A673 (cell line): ENCODE measurements around the gene SLC22A3. TPM values are rescaled to one million over a fixed set of nuclear protein-coding genes. Genes with fewer than 3 reads are reported as not detected.

Source experiments
- BruUV-seq: library from RNA; stranded (reverse); fragments of 400-500 nt; replicated peaks from 2 replicates; lab custom pipeline; 2021; lab: Mats Ljungman, UMichigan
- CTCF ChIA-PET: fragments of 300-600 bp; sonication (Branson Sonifier 250); formaldehyde crosslinking; loops from one replicate; lab custom pipeline; 2022; ENCODE audit warnings: antibody characterized with exemption; lab: Charles Lee
- POLR2A ChIA-PET: fragments of 300-600 bp; sonication (Branson Sonifier 250); formaldehyde crosslinking; loops from one replicate; lab custom pipeline; 2022; ENCODE audit warnings: antibody characterized with exemption; ENCODE audit not compliant: low non-redundant PET; lab: Charles Lee
- DNase-seq: peaks from one replicate; pipeline ENCODE4 v3.0.0-alpha.2; 2015; ENCODE audit warnings: low spot score
- H3K27ac ChIP-seq: fragments of 200-600 bp; sonication (generic); 2 replicates; pipeline ENCODE4 v1.5.1; 2016; ENCODE audit warnings: mixed run types, low read depth, mild to moderate bottlenecking, mixed read lengths, antibody characterized with exemption, low read length; ENCODE audit not compliant: poor library complexity, severe bottlenecking
- H3K27me3 ChIP-seq: fragments of 200-600 bp; sonication (generic); replicated peaks from 2 replicates; pipeline ENCODE4 v1.6.1; 2017; ENCODE audit warnings: mixed run types, low read depth, mild to moderate bottlenecking, mixed read lengths, antibody characterized with exemption, low read length; ENCODE audit not compliant: insufficient read depth, poor library complexity
- H3K36me3 ChIP-seq: fragments of 200-600 bp; sonication (generic); 2 replicates; pipeline ENCODE4 v1.6.1; 2016; ENCODE audit warnings: mixed run types, mild to moderate bottlenecking, mixed read lengths, antibody characterized with exemption, low read length; ENCODE audit not compliant: insufficient read depth, poor library complexity, severe bottlenecking
- H3K4me1 ChIP-seq: fragments of 200-600 bp; sonication (generic); 2 replicates; pipeline ENCODE4 v1.6.1; 2017; ENCODE audit warnings: mixed run types, mild to moderate bottlenecking, mixed read lengths, antibody characterized with exemption, low read length; ENCODE audit not compliant: insufficient read depth, poor library complexity, severe bottlenecking
- H3K4me3 ChIP-seq: fragments of 200-600 bp; sonication (generic); 2 replicates; pipeline ENCODE4 v1.5.1; 2016; ENCODE audit warnings: low read depth, mixed run types, mild to moderate bottlenecking, mixed read lengths, low read length; ENCODE audit not compliant: poor library complexity, severe bottlenecking
- H3K9me3 ChIP-seq: fragments of 200-600 bp; sonication (generic); 2 replicates; pipeline ENCODE4 v1.6.1; 2016; ENCODE audit warnings: mixed run types, low read depth, mild to moderate bottlenecking, mixed read lengths, antibody characterized with exemption, low read length; ENCODE audit not compliant: poor library complexity, severe bottlenecking
- EZH2 ChIP-seq: fragments of 200-600 bp; sonication (generic); IDR thresholded peaks from 2 replicates; pipeline ENCODE4 v1.6.1; 2017; ENCODE audit warnings: borderline replicate concordance, low read depth, mild to moderate bottlenecking, mixed read lengths, antibody characterized with exemption, low read length; ENCODE audit not compliant: poor library complexity, severe bottlenecking
- intact Hi-C: fragments of 100-400 bp; cut with micrococcal nuclease; formaldehyde crosslinking; loops from one replicate; pipeline ENCODE4 v1.10.0; 2022; ENCODE audit not compliant: unreplicated experiment
- total RNA-seq: library from RNA; stranded (reverse); gene quantifications from 2 replicates; pipeline ENCODE4 v1.2.3, GENCODE V29; 2021
- TF ChIP-seq, protein P1 (sequence below): fragments of 300-800, 200-600 bp; sonication (generic); conservative IDR thresholded peaks from 2 replicates; pipeline ENCODE4 v1.5.1; 2017; ENCODE audit warnings: low read depth, mild to moderate bottlenecking, antibody characterized with exemption, low read length, moderate library complexity, mixed read lengths

The SLC22A3 gene
- total RNA-seq, 1 experiment from 2014 or later: not detected

GRCh38 chr6:160412993-160413392 is 64.8 kb downstream of the SLC22A3 start:
- H3K4me3 ChIP-seq: no peak overlapping the region
- no peak for TF ChIP-seq EZH2
- TF ChIP-seq, protein P1, sequence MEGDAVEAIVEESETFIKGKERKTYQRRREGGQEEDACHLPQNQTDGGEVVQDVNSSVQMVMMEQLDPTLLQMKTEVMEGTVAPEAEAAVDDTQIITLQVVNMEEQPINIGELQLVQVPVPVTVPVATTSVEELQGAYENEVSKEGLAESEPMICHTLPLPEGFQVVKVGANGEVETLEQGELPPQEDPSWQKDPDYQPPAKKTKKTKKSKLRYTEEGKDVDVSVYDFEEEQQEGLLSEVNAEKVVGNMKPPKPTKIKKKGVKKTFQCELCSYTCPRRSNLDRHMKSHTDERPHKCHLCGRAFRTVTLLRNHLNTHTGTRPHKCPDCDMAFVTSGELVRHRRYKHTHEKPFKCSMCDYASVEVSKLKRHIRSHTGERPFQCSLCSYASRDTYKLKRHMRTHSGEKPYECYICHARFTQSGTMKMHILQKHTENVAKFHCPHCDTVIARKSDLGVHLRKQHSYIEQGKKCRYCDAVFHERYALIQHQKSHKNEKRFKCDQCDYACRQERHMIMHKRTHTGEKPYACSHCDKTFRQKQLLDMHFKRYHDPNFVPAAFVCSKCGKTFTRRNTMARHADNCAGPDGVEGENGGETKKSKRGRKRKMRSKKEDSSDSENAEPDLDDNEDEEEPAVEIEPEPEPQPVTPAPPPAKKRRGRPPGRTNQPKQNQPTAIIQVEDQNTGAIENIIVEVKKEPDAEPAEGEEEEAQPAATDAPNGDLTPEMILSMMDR: no peak
- BruUV-seq: no TSS peak
- no peak for DNase-seq
- intact Hi-C loops: no loop called here
- no peaks in the 10 kb centered on the region for H3K4me1 ChIP-seq
- CTCF ChIA-PET: no interaction called here
- no peak overlapping the region for H3K27ac ChIP-seq
- POLR2A ChIA-PET: no interaction called here
- no peaks in the 10 kb centered on the region for H3K27me3 ChIP-seq
- no peaks in the 10 kb centered on the region for H3K9me3 ChIP-seq
- H3K36me3 ChIP-seq: no peaks in the 10 kb centered on the region

- Histone ChIP-seq H3K4me1 (no peaks in the 10 kb centered on the region), H3K27ac (no peak overlapping the region), H3K9me3 (no peaks in the 10 kb centered on the region), H3K27me3 (peaks cover 27% of the 10 kb centered on the region), H3K4me3 (no peak overlapping the region), H3K36me3 (no peaks in the 10 kb centered on the region)
- BruUV-seq: no TSS peak
- DNase-seq: no peak
- TF ChIP-seq EZH2: no peak
- TF ChIP-seq, protein P1: no peak
- intact Hi-C loops: no loop called here
- ChIA-PET CTCF (no interaction called here), POLR2A (no interaction called here)
Measured at GRCh38 chr6:160417146-160417545, 69.0 kb downstream of the SLC22A3 start.

GRCh38 chr6:160417550-160417949 is 69.4 kb downstream of the SLC22A3 start:
- no peaks in the 10 kb centered on the region for H3K36me3 ChIP-seq

More at GRCh38 chr6:160417550-160417949, 69.4 kb downstream of the SLC22A3 start:
- Histone ChIP-seq H3K27me3 (peaks cover 28% of the 10 kb centered on the region), H3K4me1 (no peaks in the 10 kb centered on the region), H3K4me3 (no peak overlapping the region), H3K9me3 (no peaks in the 10 kb centered on the region), H3K27ac (no peak overlapping the region)
- BruUV-seq: no TSS peak
- ChIA-PET POLR2A (no interaction called here), CTCF (no interaction called here)
- no peak for TF ChIP-seq EZH2
- TF ChIP-seq, protein P1: no peak
- no peak for DNase-seq
- intact Hi-C loops: no loop called here
